Measurements from ENCODE around the gene THSD4.

Gene THSD4

GRCh38 chr15:71777216-71777943 lies 662.1 kb downstream of the THSD4 start:
- no peak for DNase-seq

GRCh38 chr15:71779073-71779797 lies 664.0 kb downstream of the THSD4 start:
- no peak for DNase-seq

GRCh38 chr15:71780115-71780976 lies 665.1 kb downstream of the THSD4 start:
- peak; percentile 8 for DNase-seq

GRCh38 chr15:71781179-71781964 lies 666.1 kb downstream of the THSD4 start:
- no peak for DNase-seq

- no peak for DNase-seq
Observed at GRCh38 chr15:71781965-71782265, 666.6 kb downstream of the THSD4 start.

- DNase-seq: no peak
Observed at GRCh38 chr15:71782422-71783165, 667.3 kb downstream of the THSD4 start.

- DNase-seq: no peak
Observed at GRCh38 chr15:71784719-71785118, 669.4 kb downstream of the THSD4 start.

GRCh38 chr15:71785996-71786395 lies 670.7 kb downstream of the THSD4 start:
- no peak for DNase-seq

- no peak for DNase-seq
Observed at GRCh38 chr15:71786673-71787072, 671.4 kb downstream of the THSD4 start.

- no peak for DNase-seq
Observed at GRCh38 chr15:71788646-71789579, 673.6 kb downstream of the THSD4 start.

- no peak for DNase-seq
Observed at GRCh38 chr15:71789616-71790015, 674.3 kb downstream of the THSD4 start.

- no peak for DNase-seq
Observed at GRCh38 chr15:71790081-71790480, 674.8 kb downstream of the THSD4 start.

GRCh38 chr15:71791975-71792374 lies 676.7 kb downstream of the THSD4 start:
- no peak for DNase-seq

GRCh38 chr15:71792521-71792920 lies 677.2 kb downstream of the THSD4 start:
- no peak for DNase-seq

- no peak for DNase-seq
Observed at GRCh38 chr15:71798641-71799040, 683.4 kb downstream of the THSD4 start.

- no peak for DNase-seq
Observed at GRCh38 chr15:71800190-71800589, 684.9 kb downstream of the THSD4 start.

- DNase-seq: no peak
Observed at GRCh38 chr15:71800835-71801745, 685.8 kb downstream of the THSD4 start.

- no peak for DNase-seq
Observed at GRCh38 chr15:71801935-71802655, 686.8 kb downstream of the THSD4 start.

GRCh38 chr15:71802770-71803169 lies 687.5 kb downstream of the THSD4 start:
- DNase-seq: no peak
